SK-N-MC (cell line): Measurements from ENCODE around the gene SNRPD3.

Source experiments
- DNase-seq: peaks from one replicate; pipeline ENCODE4 v3.0.0-alpha.2; 2011; ENCODE audit warnings: low read depth, low spot score
- H3K27ac ChIP-seq: fragments of 200-600 bp; sonication (generic); 2 replicates; pipeline ENCODE4 v1.5.1; 2016; ENCODE audit warnings: mixed run types
- H3K36me3 ChIP-seq: fragments of 200-600 bp; sonication (generic); 2 replicates; pipeline ENCODE4 v1.6.1; 2017; ENCODE audit warnings: antibody characterized with exemption, low read length, mixed read lengths; ENCODE audit not compliant: insufficient read depth
- H3K4me3 ChIP-seq: fragments of 200-600 bp; sonication (generic); 2 replicates; pipeline ENCODE4 v1.5.1; 2016
- H3K9ac ChIP-seq: fragments of 200-600 bp; sonication (generic); 2 replicates; pipeline ENCODE4 v1.8.0; 2017; ENCODE audit warnings: mixed run types, mixed read lengths; ENCODE audit not compliant: insufficient read length
- H3K9me3 ChIP-seq: fragments of 200-600 bp; sonication (generic); 2 replicates; pipeline ENCODE4 v1.6.1; 2017; ENCODE audit warnings: low read depth, mild to moderate bottlenecking, antibody characterized with exemption, low read length, moderate library complexity, mixed read lengths
- EZH2 ChIP-seq: fragments of 200-600 bp; sonication (generic); IDR thresholded peaks from one replicate; pipeline ENCODE4 v1.6.1; 2017; ENCODE audit warnings: antibody characterized with exemption
- FOXP2 ChIP-seq: optimal IDR thresholded peaks from 2 replicates; pipeline ENCODE3; 2011; ENCODE audit warnings: mild to moderate bottlenecking, moderate library complexity; ENCODE audit not compliant: insufficient read depth; ENCODE audit errors: extremely low read length, control extremely low read depth
- POLR2AphosphoS5 ChIP-seq: IDR thresholded peaks from 2 replicates; pipeline ENCODE4 v1.6.1; 2012; ENCODE audit warnings: mild to moderate bottlenecking, low read depth, low read length, borderline replicate concordance

The SNRPD3 gene

GRCh38 chr22:24584871-24585411 lies 29.1 kb downstream of the SNRPD3 start:
- H3K9me3 ChIP-seq, result no peaks in the 10 kb centered on the region
- H3K27ac ChIP-seq, result no peak overlapping the region
- DNase-seq, result no peak
- H3K36me3 ChIP-seq, result no peaks in the 10 kb centered on the region
- no peak overlapping the region for H3K9ac ChIP-seq
- H3K4me3 ChIP-seq, result no peak overlapping the region
- TF ChIP-seq EZH2 (no peak), FOXP2 (no peak), POLR2AphosphoS5 (no peak)

GRCh38 chr22:24585461-24585860 lies 29.7 kb downstream of the SNRPD3 start:
- DNase-seq, result no peak
- Histone ChIP-seq H3K9ac (no peak overlapping the region), H3K9me3 (no peaks in the 10 kb centered on the region), H3K4me3 (no peak overlapping the region), H3K27ac (no peak overlapping the region), H3K36me3 (no peaks in the 10 kb centered on the region)
- TF ChIP-seq POLR2AphosphoS5 (no peak), EZH2 (no peak), FOXP2 (no peak)

GRCh38 chr22:24585927-24586546 lies 30.2 kb downstream of the SNRPD3 start:
- Histone ChIP-seq H3K9ac (no peak overlapping the region), H3K27ac (no peak overlapping the region), H3K36me3 (no peaks in the 10 kb centered on the region), H3K4me3 (no peak overlapping the region), H3K9me3 (no peaks in the 10 kb centered on the region)
- no peak for DNase-seq
- TF ChIP-seq FOXP2, result no peak
- no peak for TF ChIP-seq POLR2AphosphoS5
- TF ChIP-seq EZH2, result no peak

GRCh38 chr22:24587251-24587650 lies 31.5 kb downstream of the SNRPD3 start:
- no peak overlapping the region for H3K9ac ChIP-seq
- no peak for DNase-seq
- no peak overlapping the region for H3K4me3 ChIP-seq
- TF ChIP-seq POLR2AphosphoS5, result no peak
- no peak for TF ChIP-seq FOXP2
- TF ChIP-seq EZH2, result no peak
- no peaks in the 10 kb centered on the region for H3K9me3 ChIP-seq
- H3K36me3 ChIP-seq, result no peaks in the 10 kb centered on the region
- H3K27ac ChIP-seq, result no peak overlapping the region

- Histone ChIP-seq H3K36me3 (no peaks in the 10 kb centered on the region), H3K9me3 (no peaks in the 10 kb centered on the region), H3K27ac (no peak overlapping the region), H3K4me3 (no peak overlapping the region), H3K9ac (no peak overlapping the region)
- TF ChIP-seq POLR2AphosphoS5, result no peak
- DNase-seq, result no peak
Measured at GRCh38 chr22:24587948-24588347, 32.1 kb downstream of the SNRPD3 start.

- Histone ChIP-seq H3K4me3 (no peak overlapping the region), H3K9me3 (no peaks in the 10 kb centered on the region), H3K27ac (no peak overlapping the region), H3K9ac (no peak overlapping the region), H3K36me3 (no peaks in the 10 kb centered on the region)
- DNase-seq, result no peak
- TF ChIP-seq EZH2 (no peak), FOXP2 (no peak), POLR2AphosphoS5 (no peak)
Measured at GRCh38 chr22:24588381-24588756, 32.6 kb downstream of the SNRPD3 start.

- Histone ChIP-seq H3K9ac (no peak overlapping the region), H3K36me3 (no peaks in the 10 kb centered on the region), H3K9me3 (no peaks in the 10 kb centered on the region), H3K4me3 (no peak overlapping the region), H3K27ac (no peak overlapping the region)
- no peak for DNase-seq
- TF ChIP-seq EZH2 (no peak), POLR2AphosphoS5 (no peak), FOXP2 (no peak)
Measured at GRCh38 chr22:24588757-24589481, 33.1 kb downstream of the SNRPD3 start.

- no peak overlapping the region for H3K27ac ChIP-seq
- no peak for TF ChIP-seq FOXP2
- no peak for TF ChIP-seq POLR2AphosphoS5
- no peak for TF ChIP-seq EZH2
- H3K9me3 ChIP-seq, result no peaks in the 10 kb centered on the region
- H3K36me3 ChIP-seq, result no peaks in the 10 kb centered on the region
- H3K9ac ChIP-seq, result no peak overlapping the region
- H3K4me3 ChIP-seq, result no peak overlapping the region
- no peak for DNase-seq
Measured at GRCh38 chr22:24589518-24590030, 33.8 kb downstream of the SNRPD3 start.
